ENCODE measurements around the gene ABO.
"Not testable (repeated sequence)": the region's sequence is repeated elsewhere in the genome, so short reads cannot be mapped to it uniquely, and the experiment has no call there.

GRCh38 chr9:133269136-133269535, 5.9 kb downstream of the ABO start:
- TF ChIP-seq, protein P1, sequence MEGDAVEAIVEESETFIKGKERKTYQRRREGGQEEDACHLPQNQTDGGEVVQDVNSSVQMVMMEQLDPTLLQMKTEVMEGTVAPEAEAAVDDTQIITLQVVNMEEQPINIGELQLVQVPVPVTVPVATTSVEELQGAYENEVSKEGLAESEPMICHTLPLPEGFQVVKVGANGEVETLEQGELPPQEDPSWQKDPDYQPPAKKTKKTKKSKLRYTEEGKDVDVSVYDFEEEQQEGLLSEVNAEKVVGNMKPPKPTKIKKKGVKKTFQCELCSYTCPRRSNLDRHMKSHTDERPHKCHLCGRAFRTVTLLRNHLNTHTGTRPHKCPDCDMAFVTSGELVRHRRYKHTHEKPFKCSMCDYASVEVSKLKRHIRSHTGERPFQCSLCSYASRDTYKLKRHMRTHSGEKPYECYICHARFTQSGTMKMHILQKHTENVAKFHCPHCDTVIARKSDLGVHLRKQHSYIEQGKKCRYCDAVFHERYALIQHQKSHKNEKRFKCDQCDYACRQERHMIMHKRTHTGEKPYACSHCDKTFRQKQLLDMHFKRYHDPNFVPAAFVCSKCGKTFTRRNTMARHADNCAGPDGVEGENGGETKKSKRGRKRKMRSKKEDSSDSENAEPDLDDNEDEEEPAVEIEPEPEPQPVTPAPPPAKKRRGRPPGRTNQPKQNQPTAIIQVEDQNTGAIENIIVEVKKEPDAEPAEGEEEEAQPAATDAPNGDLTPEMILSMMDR (IDR thresholded peaks at IDR 0.05), result not testable (repeated sequence)
- TF ChIP-seq EZH2 (IDR thresholded peaks at IDR 0.05; ENCODE audit: borderline replicate concordance, insufficient read depth, low read depth, low read length, poor library complexity, severe bottlenecking), result not testable (repeated sequence)

Data from B cell (primary cell).